BJ (cell line): ENCODE results near the gene CH25H. TPM values are rescaled to one million over a fixed set of nuclear protein-coding genes. Genes with fewer than 3 reads are reported as not detected.

Experiments
- CTCF ChIA-PET: fragments of 350-600 bp; formaldehyde crosslinking; extraction: SDS; loops from one replicate; lab custom pipeline; 2021; ENCODE audit warnings: antibody characterized with exemption, inconsistent platforms; lab: Yijun Ruan, JAX
- POLR2A ChIA-PET: fragments of 300-600 bp; sonication (Branson Sonifier 250); formaldehyde crosslinking; extraction: SDS; loops from one replicate; lab custom pipeline; 2021; ENCODE audit warnings: antibody characterized with exemption; lab: Charles Lee
- DNase-seq: peaks from one replicate; pipeline ENCODE4 v3.0.0-alpha.2; 2011; ENCODE audit warnings: low read depth
- H3K27me3 ChIP-seq: 2 replicates; pipeline ENCODE4 v1.6.0; 2011; ENCODE audit warnings: low read length; ENCODE audit not compliant: control insufficient read depth, insufficient read depth
- H3K36me3 ChIP-seq: 2 replicates; pipeline ENCODE4 v1.5.1; 2011; ENCODE audit warnings: low read length; ENCODE audit not compliant: control insufficient read depth, insufficient read depth
- H3K4me3 ChIP-seq: 2 replicates; pipeline ENCODE4 v1.5.1; 2011; ENCODE audit warnings: low read depth, mild to moderate bottlenecking, control low read depth, low read length
- CTCF ChIP-seq: IDR thresholded peaks from 2 replicates; pipeline ENCODE4 v1.5.1; 2011; ENCODE audit warnings: low read depth, mild to moderate bottlenecking, control low read depth, inconsistent platforms, low read length, moderate library complexity; ENCODE audit not compliant: insufficient read depth
- polyA plus RNA-seq: library from polyadenylated mRNA; depleted of rRNA; stranded (reverse); fragments of >200 nt; gene quantifications from 2 replicates; pipeline ENCODE4 v1.2.3, GENCODE V29; 2011

Gene CH25H
- polyA plus RNA-seq, 1 experiment: 0.86 TPM

- ChIA-PET CTCF (interaction anchor here (1.0 to 1.7 kb wide), 3 partner anchors 10 to 12 kb away, joined by 3 read pairs; partner anchors contain the start of gene LIPA), POLR2A (no interaction called here)
- DNase-seq: no peak
- no peak for TF ChIP-seq CTCF
- Histone ChIP-seq H3K36me3 (peaks cover 9% of the 10 kb centered on the region), H3K4me3 (no peak overlapping the region), H3K27me3 (no peaks in the 10 kb centered on the region)
Measured at GRCh38 chr10:89238956-89239644, 32.0 kb upstream of the CH25H start.

GRCh38 chr10:89237849-89238248, 30.7 kb upstream of the CH25H start:
- no peak for DNase-seq
- Histone ChIP-seq H3K27me3 (no peaks in the 10 kb centered on the region), H3K36me3 (peaks cover 9% of the 10 kb centered on the region), H3K4me3 (no peak overlapping the region)
- no peak for TF ChIP-seq CTCF
- CTCF ChIA-PET: interaction anchor here (0.6 to 1.7 kb wide), 3 partner anchors 11 to 132 kb away, joined by 3 read pairs; no protein-coding TSS in a partner anchor
- POLR2A ChIA-PET: interaction anchor here (0.6 kb wide), 1 partner anchor 468 kb away, joined by 5 read pairs; no protein-coding TSS in a partner anchor

GRCh38 chr10:89236226-89236797, 29.2 kb upstream of the CH25H start:
- CTCF ChIA-PET: interaction anchor here (0.7 to 1.6 kb wide), 3 partner anchors 12 to 133 kb away, joined by 3 to 12 read pairs (median 6); no protein-coding TSS in a partner anchor
- POLR2A ChIA-PET: no interaction called here
- no peak for TF ChIP-seq CTCF
- Histone ChIP-seq H3K36me3 (peaks cover 10% of the 10 kb centered on the region), H3K4me3 (no peak overlapping the region), H3K27me3 (no peaks in the 10 kb centered on the region)
- peak; percentile 90 for DNase-seq

GRCh38 chr10:89235073-89235798, 28.1 kb upstream of the CH25H start:
- no peak overlapping the region for H3K4me3 ChIP-seq
- no peak for DNase-seq
- peaks cover 11% of the 10 kb centered on the region for H3K36me3 ChIP-seq
- no peaks in the 10 kb centered on the region for H3K27me3 ChIP-seq
- ChIA-PET POLR2A (interaction anchor here (0.6 to 1.1 kb wide), 2 partner anchors 93 to 179 kb away, joined by 3 read pairs; partner anchors contain the start of gene IFIT5), CTCF (interaction anchor here (0.6 to 2.2 kb wide), 8 partner anchors 11 to 302 kb away, joined by 3 to 12 read pairs (median 3); no protein-coding TSS in a partner anchor)
- no peak for TF ChIP-seq CTCF

- DNase-seq: no peak
- no peak overlapping the region for H3K4me3 ChIP-seq
- ChIA-PET POLR2A (interaction anchor here (0.6 kb wide), 1 partner anchor 160 kb away, joined by 3 read pairs; no protein-coding TSS in a partner anchor), CTCF (interaction anchor here (0.6 to 1.7 kb wide), 3 partner anchors 15 to 172 kb away, joined by 3 to 10 read pairs (median 5); no protein-coding TSS in a partner anchor)
- peaks cover 5% of the 10 kb centered on the region; the same call in 1 of the 2 replicates for H3K36me3 ChIP-seq
- no peaks in the 10 kb centered on the region for H3K27me3 ChIP-seq
- TF ChIP-seq CTCF: no peak
Measured at GRCh38 chr10:89233033-89233432, 25.9 kb upstream of the CH25H start.
